GM18519 (cell line): ENCODE data around the gene CLTB.

Experiments used
- ATAC-seq: cut with Tn5 transposase; IDR thresholded peaks from one replicate; pipeline ENCODE4 v1.9.1; 2021; ENCODE audit warnings: mild to moderate bottlenecking, moderate library complexity; ENCODE audit not compliant: unreplicated experiment, low FRiP score

Gene CLTB

GRCh38 chr5:176384366-176384930, 31.9 kb downstream of the CLTB start:
- ATAC-seq = no peak

GRCh38 chr5:176383961-176384360, 32.4 kb downstream of the CLTB start:
- ATAC-seq = no peak

- no peak for ATAC-seq
Observed at GRCh38 chr5:176383248-176383905, 33.0 kb downstream of the CLTB start.

DNA sequence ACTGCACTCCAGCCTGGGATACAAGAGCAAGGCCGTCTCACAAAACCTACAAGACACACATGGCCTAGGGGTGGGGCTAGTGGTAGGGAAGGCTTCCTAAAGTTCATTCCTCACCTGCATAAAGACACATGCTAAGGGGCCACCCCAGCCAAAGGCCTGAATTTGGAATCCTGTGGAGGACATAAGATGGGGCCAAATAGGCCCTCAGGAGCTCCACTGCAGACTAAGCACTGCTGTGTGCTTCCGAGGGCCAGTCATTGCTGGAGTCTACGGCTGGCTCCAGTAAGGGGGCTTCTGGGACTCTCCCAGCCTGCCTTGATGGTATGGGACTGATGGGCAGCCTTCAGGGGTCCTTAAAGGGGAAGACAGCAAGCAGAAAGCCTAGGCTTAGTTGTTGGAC, 33.6 kb downstream of the CLTB start:
- ATAC-seq = no peak

DNA sequence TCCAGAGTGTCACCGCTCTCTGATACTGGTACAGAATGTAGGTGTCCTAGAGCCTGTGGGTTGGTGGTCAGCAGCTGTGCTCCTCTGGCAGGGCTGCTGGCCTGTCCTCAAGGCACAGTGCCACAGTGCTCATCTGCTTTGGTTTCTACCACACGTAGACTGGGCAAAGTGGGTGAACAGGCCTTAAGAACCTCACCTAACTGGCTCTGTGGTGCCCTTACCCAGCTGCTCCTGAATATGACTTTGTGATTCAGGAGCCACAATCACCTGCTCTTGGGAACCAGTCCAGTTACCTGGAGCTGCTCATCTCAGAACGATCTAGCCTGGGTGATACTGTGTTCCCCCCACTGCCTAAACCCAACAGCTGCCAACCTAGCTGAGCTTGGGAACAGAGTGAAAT, 34.4 kb downstream of the CLTB start:
- ATAC-seq = no peak

GRCh38 chr5:176381423-176381822, 34.9 kb downstream of the CLTB start:
- no peak for ATAC-seq

DNA sequence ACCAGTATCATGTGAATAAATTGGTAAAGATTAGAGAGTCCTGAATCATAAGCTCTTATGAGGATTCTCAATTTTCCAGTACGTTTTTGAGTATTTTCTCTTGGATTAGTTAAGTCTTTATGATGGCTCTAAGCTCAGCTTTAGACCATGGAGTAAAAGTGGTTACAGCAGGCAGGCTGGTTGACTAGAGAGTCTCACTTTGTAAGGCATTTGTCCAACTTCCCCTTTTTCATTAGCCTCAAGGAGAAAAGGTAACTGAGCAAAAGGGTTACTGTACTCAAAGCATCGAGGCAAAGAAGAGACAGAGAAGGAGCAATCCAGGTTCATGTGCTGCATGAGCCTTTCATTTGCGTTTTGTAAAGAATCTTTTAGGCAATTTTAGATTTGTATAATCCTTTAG, 36.5 kb downstream of the CLTB start:
- ATAC-seq = no peak

- no peak for ATAC-seq
Observed at GRCh38 chr5:176373100-176373818, 43.1 kb downstream of the CLTB start.

DNA sequence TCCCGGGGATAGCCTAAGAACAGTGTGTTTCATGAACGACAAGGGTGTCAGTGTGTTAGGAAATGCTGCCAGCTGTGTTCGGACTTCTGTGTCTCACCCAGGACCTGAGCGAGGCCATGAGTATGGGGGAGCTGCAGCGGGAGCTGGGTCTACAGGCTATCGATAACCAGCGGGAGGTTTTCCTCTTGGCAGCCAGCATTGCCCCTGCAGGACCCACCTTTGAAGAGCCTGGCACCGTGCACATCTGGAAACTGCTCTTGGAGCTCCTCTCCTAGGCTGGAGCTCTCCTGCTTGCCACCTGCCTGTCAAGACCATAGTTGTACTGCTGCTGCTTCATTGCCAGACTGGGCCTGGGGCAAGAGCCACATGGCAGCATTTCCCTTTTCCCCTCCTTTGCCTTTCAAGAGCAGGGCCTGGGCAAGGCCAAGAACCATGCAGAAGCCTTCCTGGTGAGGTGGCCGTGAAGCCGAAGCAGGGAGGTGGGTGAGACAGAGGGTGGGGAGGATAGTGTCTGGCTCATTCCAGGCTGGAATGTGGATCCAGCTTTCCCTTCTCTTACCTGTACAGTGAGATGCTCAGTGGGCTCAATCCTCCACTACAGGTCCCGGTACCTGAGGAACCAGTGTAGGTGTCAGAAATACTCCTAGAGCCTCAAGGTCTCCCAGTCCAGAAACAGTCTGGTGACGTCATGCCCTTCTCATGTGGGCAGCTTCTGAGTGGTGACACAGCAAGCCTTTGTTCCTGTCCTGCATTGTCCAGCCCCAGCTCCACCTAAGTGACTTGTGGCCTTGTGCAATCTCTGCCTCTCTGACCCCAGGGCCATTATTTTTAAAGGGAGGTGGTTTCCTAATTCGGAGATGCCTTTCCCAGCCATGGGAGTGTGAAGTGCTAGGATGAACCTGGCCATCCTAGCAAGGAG, 44.5 kb downstream of the CLTB start:
- ATAC-seq = no peak

- ATAC-seq = no peak
Observed at GRCh38 chr5:176369934-176370711, 46.2 kb downstream of the CLTB start.

DNA sequence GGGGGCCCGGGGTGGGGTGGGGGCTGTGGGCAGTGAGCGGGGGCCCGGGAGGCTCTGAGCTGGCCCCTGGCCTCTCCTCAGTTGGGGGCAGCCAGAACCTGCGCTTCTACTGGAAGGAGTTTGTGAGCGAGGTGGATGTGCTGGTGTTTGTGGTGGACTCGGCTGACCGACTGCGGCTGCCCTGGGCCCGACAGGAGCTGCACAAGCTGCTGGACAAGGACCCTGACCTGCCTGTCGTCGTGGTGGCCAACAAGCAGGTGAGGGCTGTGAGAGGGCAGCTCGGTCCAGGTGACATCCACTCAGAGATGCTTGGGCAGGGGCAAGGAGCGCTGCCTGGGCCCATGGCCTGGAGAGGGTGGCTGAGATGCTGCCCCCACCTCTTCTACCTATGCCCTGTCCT, 47.6 kb downstream of the CLTB start:
- ATAC-seq = no peak

GRCh38 chr5:176366232-176366894, 50.0 kb downstream of the CLTB start:
- no peak for ATAC-seq

DNA sequence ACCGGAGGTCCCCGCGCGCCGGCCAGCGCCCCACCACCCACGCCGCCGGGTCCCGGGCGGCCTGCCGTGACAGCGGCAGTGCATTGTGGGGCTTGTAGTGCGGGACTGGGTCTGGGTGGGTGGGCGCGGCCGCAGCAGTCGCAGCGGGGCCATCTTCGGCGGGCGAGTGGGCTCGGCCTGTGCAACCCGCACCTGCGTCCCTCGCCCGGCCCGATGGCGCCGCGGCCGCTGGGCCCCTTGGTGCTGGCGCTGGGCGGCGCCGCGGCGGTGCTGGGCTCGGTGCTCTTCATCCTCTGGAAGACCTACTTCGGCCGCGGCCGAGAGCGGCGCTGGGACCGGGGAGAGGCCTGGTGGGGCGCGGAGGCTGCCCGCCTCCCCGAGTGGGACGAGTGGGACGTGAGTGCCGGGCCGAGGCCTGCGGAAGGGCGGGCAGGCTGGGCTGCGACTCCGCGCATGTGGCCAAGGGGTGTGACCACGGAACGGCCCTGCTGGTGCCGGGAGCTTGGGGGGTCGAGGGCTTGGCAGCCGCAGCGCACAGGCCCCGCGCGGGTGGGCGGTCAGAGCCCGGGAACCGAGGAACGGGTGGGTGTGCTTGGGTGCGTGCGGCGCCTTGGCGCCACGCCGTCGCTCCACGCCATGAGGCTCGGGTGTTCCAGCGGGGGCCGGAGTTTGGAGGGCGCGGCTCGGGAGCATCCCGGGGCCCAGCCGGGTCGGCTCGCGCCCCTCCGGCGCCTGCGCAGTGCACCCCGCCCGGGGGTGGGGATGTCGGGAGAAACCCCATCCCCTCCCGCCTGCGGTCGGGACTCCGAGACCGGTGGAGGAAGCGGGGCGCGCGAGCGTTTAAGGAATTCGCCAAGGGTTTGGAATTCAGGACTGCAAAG, 50.7 kb downstream of the CLTB start, which contains the start of gene ARL10:
TSS of gene ARL10 (plus strand) at position 137 of the 881 bp plus-strand sequence. CDS start at position 214, 77 bp downstream.
- ATAC-seq = peak; percentile 31

DNA sequence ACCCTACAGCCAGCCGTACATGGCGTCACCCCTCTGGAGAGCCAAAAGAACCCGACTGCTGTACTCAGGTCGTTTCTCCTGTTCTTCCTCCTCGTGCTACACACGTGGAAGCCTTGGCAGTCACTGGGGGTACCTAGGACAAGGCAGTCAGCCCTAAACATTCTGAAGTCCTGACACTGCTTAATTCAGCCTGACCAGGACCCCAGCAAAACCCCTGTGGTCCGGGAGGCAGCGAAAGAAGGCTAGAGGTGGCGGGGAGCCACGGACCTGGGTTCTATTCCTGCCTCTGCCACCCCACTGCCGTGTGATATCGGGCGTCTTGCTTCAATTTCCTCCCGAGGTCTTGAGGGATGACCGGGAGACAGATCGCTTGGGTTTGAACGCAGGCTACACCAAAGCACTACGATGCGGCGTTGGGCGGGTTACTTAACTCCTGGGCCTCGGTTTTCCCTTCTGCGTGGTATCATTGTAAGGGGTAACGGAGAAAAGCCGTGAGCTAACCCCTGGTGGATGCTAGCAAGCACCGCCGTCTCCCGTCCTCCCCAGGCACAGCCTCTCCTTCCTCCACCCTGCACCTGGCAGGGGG, 51.5 kb downstream of the CLTB start:
- ATAC-seq = no peak

DNA sequence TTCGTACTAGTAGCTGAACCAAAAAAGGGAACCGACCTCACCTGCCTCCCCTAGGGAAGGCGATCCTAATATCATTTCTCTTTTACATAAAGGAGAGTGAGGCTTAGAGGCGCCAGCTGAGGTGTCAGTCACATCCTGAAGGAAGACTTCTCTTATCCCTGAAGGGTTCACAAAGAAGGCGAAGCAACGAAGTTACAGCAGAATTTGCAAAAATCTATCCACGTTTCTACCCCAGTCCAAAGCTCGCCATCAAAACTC, 54.2 kb downstream of the CLTB start:
- ATAC-seq = no peak

DNA sequence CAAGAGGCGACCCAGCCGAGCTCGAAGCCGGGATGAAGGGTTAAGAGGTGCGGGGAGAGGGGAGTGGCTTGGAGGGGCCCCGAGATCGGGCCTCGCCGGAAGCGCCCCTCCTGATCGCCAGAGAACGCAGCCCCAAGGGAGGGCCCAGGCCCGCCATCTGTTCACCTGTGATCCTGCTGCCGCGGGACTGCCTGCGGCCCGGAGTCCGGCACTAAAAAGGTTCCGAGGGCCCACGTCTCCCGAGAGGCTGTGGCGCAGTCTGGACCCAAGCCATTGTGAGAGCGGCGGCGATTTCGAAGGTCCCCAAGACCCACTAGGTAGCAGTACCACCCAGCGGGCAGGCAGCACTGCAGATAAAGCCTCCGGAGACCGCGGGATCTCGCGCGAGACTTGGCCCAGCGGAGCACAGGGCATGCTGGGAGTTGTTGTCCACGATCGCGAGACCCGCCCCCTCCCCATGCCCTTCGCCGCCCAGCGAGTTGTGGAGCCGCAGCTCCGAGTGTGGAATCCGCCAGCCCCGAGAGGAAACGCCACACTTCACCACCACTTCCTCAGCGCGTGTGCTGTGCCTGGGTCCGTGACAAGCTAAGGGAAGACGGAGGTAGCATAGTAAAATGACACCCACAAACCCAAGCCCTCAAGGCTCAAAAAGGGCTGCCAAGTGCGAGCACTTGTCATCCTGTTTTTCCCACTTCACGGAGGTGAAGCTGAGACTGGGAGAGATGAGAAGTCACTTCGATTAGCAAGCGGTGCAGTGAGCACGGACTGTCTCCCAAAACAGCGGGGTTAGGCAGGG, 54.7 kb downstream of the CLTB start, which contains the start of gene KIAA1191:
TSS of gene KIAA1191 (minus strand) at position 328 of the 796 bp plus-strand sequence. CDS start 2,256 bp downstream, outside the sequence.
- peak; percentile 65 for ATAC-seq

GRCh38 chr5:176360894-176361436, 55.4 kb downstream of the CLTB start:
- no peak for ATAC-seq
